GM12872 (cell line): ENCODE measurements around the gene EPHB3.

Source experiments
- TF ChIP-seq, protein P1 (sequence below): IDR thresholded peaks from 3 replicates; pipeline ENCODE4 v1.5.1; 2011; ENCODE audit warnings: low read depth, mild to moderate bottlenecking, low read length, moderate library complexity; ENCODE audit not compliant: insufficient read depth

The EPHB3 gene

DNA sequence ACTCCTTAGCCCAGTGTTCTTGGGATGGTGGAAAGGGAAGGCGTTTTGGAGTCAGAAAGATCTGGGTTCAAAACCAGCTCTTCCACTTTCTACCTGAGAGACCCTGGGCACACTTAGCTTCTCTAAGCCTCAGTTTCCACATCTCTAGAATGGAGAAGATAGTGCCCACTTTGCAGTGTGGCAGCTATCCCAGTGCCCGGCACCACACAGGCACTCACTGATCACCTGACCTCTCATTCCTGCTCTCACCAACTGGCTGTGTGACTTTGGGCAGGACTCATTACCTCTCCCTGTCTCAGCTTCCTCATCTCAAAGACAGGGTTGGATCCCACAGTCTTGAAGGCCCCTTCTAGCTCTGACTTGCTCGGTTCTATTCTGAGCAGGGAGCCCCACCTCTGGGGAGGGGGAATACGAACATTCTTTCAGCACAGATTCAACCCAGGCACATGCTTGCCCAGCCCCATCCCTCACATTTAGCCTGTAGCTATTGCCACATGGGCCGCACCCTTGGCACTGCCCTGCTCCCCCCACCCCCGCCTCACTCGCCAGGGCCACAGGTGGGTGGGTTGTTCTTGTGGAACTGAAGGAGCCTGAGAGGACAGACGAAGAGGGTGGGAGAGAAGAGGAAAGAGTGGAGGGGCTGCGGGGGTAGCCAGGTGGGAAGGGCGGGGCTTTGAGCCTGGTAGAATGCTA is 39.2 kb downstream of the EPHB3 start:
- TF ChIP-seq, protein P1, sequence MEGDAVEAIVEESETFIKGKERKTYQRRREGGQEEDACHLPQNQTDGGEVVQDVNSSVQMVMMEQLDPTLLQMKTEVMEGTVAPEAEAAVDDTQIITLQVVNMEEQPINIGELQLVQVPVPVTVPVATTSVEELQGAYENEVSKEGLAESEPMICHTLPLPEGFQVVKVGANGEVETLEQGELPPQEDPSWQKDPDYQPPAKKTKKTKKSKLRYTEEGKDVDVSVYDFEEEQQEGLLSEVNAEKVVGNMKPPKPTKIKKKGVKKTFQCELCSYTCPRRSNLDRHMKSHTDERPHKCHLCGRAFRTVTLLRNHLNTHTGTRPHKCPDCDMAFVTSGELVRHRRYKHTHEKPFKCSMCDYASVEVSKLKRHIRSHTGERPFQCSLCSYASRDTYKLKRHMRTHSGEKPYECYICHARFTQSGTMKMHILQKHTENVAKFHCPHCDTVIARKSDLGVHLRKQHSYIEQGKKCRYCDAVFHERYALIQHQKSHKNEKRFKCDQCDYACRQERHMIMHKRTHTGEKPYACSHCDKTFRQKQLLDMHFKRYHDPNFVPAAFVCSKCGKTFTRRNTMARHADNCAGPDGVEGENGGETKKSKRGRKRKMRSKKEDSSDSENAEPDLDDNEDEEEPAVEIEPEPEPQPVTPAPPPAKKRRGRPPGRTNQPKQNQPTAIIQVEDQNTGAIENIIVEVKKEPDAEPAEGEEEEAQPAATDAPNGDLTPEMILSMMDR, result no peak

GRCh38 chr3:184601576-184602371 is 40.2 kb downstream of the EPHB3 start:
- TF ChIP-seq, protein P1, result no peak

DNA sequence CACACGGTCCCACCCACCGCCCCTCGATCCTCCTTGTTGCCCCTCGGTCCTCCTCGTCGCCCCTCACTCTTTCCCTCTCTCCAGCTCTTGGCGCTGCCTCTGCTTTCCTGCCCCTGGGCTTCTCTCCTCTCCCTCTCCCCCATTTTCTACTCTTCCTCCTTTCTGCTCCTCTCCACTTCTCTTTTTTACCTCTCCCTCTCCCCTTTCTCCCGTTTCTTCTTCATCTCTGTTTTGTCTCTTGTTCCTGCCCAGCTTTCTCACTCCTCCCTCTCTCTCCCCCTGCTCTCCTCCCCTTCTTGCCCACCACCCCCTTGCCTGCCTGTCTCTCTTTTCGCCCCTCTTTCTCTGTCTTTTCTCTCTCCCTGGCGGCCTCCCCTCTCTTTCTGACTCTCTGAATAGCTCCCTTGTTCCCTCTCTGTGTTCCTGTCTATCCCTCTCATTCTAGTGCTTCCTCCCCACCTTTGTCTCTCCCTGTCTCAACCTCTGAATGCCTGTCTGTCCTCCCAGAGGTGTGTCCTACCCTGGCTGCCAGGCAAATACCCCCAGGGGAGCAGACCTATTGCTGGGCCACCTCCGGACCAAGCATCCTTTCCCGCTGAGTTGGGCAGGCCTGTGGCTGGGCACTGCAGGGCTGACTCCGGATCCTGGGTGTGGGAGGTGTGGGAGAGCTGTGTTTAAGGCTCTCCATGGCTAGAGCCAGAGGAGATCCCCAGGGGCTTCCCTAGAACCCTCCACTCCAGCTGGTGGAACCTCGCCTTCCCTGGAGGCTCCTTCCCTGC is 41.0 kb downstream of the EPHB3 start:
- TF ChIP-seq, protein P1, result no peak

DNA sequence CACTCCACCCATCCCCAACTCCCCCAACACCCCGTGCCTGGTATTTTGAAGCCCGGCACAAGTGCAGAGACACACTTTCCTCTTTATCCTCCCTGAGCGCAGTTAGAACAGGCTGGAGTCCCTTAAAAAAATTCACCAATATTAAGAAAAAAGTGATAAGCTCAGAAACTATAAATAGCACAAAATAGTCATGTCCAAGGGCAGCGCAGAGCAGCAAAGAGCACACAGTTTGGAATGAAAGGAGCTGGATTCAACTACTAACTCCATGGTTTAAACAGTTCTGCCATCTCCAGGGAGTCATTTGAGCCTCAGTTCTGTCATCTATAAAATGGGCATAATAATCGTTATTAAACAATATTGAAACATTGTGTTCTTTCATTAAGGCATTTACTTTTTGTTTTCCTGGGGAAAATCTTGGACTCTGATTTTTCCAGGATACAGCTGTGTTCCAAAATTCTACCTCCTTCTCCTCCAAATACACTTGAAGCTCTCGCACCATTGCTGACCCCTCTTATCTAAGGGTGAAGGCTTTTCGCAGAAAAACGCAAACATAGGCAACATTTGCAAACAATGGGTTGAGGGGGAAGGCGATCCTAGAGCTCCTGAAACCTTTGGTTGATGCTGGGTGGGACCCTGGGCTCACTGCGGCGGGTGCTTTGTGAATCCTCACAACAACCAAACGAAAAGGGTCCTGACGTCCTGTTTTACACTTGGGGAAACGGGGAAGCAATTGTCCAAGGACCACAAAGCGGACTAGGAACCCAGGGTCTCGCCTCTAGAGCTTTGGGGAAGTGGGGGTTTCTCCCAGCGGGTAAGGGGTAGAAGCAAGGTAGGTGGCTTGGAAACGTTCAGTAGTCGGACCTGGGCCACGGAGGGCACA is 41.8 kb downstream of the EPHB3 start:
- TF ChIP-seq, protein P1, result no peak

- TF ChIP-seq, protein P1, result no peak
These were observed 42.5 kb downstream of the EPHB3 start for GRCh38 chr3:184604039-184604601.

GRCh38 chr3:184604615-184605290 is 43.2 kb downstream of the EPHB3 start:
- TF ChIP-seq, protein P1, result no peak
